Keratinocyte (primary cell): ENCODE measurements around the gene AKAP13. TPM values are rescaled to one million over a fixed set of nuclear protein-coding genes. Genes with fewer than 3 reads are reported as not detected.

ENCODE experiments used
- DNase-seq: peaks from one replicate; pipeline ENCODE4 v3.0.0-alpha.2; 2011; ENCODE audit warnings: low read depth, missing footprints, low spot score
- FAIRE-seq: peaks from 2 replicates; lab custom pipeline; 2011; peaks lifted over from hg19 to GRCh38; lab: Jason Lieb, UNC
- H2AFZ ChIP-seq: 2 replicates; pipeline ENCODE4 v1.6.0; 2012; ENCODE audit warnings: low read length, control low read depth, inconsistent platforms; ENCODE audit not compliant: control insufficient read depth
- H3K27ac ChIP-seq: 2 replicates; pipeline ENCODE4 v1.5.1; 2011; ENCODE audit warnings: low read length; ENCODE audit not compliant: control insufficient read depth, insufficient read depth
- H3K27me3 ChIP-seq: 3 replicates; pipeline ENCODE4 v1.6.0; 2011; ENCODE audit warnings: low read length; ENCODE audit not compliant: control insufficient read depth, insufficient read depth; ENCODE audit errors: extremely low read depth
- H3K36me3 ChIP-seq, 2 experiments: 2 replicates in 1 of 2; 3 replicates in 1 of 2; pipeline ENCODE4 v1.5.1; 2011; ENCODE audit warnings: low read length in 2 of 2, mild to moderate bottlenecking in 1 of 2; ENCODE audit not compliant: control insufficient read depth in 2 of 2, insufficient read depth in 2 of 2; ENCODE audit errors: extremely low read depth in 1 of 2
- H3K4me1 ChIP-seq: 3 replicates; pipeline ENCODE4 v1.5.1; 2011; ENCODE audit warnings: low read length; ENCODE audit not compliant: control insufficient read depth, insufficient read depth; ENCODE audit errors: extremely low read depth
- H3K4me2 ChIP-seq: 3 replicates; pipeline ENCODE4 v1.6.0; 2011; ENCODE audit warnings: low read depth, low read length; ENCODE audit not compliant: control insufficient read depth, insufficient read depth; ENCODE audit errors: extremely low read depth
- H3K4me3 ChIP-seq, 3 experiments: fragments of 200-600 bp in 1 of 3; sonication (generic) in 1 of 3; 2 replicates in 2 of 3; 3 replicates in 1 of 3; pipeline ENCODE4 v1.5.1; 2011 to 2016; ENCODE audit warnings: low read length in 3 of 3, mild to moderate bottlenecking in 3 of 3, control low read depth in 2 of 3, inconsistent platforms in 1 of 3, low read depth in 1 of 3, mixed read lengths in 1 of 3, mixed run types in 1 of 3, moderate library complexity in 1 of 3; ENCODE audit not compliant: control insufficient read depth in 2 of 3, insufficient read depth in 2 of 3; ENCODE audit errors: extremely low read depth in 1 of 3
- H3K79me2 ChIP-seq: 2 replicates; pipeline ENCODE4 v1.6.0; 2012; ENCODE audit warnings: low read length; ENCODE audit not compliant: control insufficient read depth, insufficient read depth
- H3K9ac ChIP-seq: 3 replicates; pipeline ENCODE4 v1.6.0; 2011; ENCODE audit warnings: low read length; ENCODE audit not compliant: control insufficient read depth, insufficient read depth; ENCODE audit errors: extremely low read depth
- H3K9me1 ChIP-seq: 3 replicates; pipeline ENCODE4 v1.6.0; 2011; ENCODE audit warnings: low read length; ENCODE audit not compliant: control insufficient read depth, insufficient read depth; ENCODE audit errors: extremely low read depth
- H3K9me3 ChIP-seq: 2 replicates; pipeline ENCODE4 v1.5.1; 2012; ENCODE audit warnings: low read depth, low read length; ENCODE audit not compliant: control insufficient read depth
- H4K20me1 ChIP-seq: 3 replicates; pipeline ENCODE4 v1.6.0; 2011; ENCODE audit warnings: low read length; ENCODE audit not compliant: control insufficient read depth, insufficient read depth; ENCODE audit errors: extremely low read depth
- EZH2 ChIP-seq: IDR thresholded peaks from one replicate; pipeline ENCODE4 v1.6.1; 2012; ENCODE audit warnings: inconsistent platforms, mild to moderate bottlenecking, low read length, moderate library complexity
- dilution Hi-C: fragments of 300-500 bp; cut with MboI; formaldehyde crosslinking; loops from one replicate; pipeline ENCODE4 v1.7.0; 2020; ENCODE audit warnings: low sequenced_read_pairs; ENCODE audit not compliant: extremely low pct_ligation_motif_present
- polyA plus RNA-seq, 5 experiments: library from polyadenylated mRNA; depleted of rRNA in 3 of 5; stranded (reverse) in 3 of 5; stranded (forward) in 1 of 5; unstranded in 1 of 5; fragments of >200 nt; gene quantifications; 1 replicate in 1 of 5; 2 replicates in 3 of 5; 3 replicates in 1 of 5; pipeline versions ENCODE4 v1.2.1 to v1.2.3, GENCODE V29; 2011 to 2012; ENCODE audit warnings: missing spikeins in 2 of 5, low read depth in 1 of 5, low replicate concordance in 1 of 5
- TF ChIP-seq, protein P1 (sequence below), 3 experiments: IDR thresholded peaks in 1 of 3; conservative IDR thresholded peaks in 1 of 3; optimal IDR thresholded peaks in 1 of 3; 2 replicates in 2 of 3; 3 replicates in 1 of 3; pipeline versions ENCODE3 to v1.5.1; 2011; ENCODE audit warnings: low read length in 3 of 3, mild to moderate bottlenecking in 3 of 3, moderate library complexity in 2 of 3, control low read depth in 1 of 3, inconsistent platforms in 1 of 3; ENCODE audit not compliant: insufficient read depth in 2 of 3; ENCODE audit errors: extremely low read depth in 1 of 3

The AKAP13 gene
- polyA plus RNA-seq, 1 donor (not counting 4 experiments of a cell fraction or from before 2014, with no cell fraction given), result 16.7 TPM

DNA sequence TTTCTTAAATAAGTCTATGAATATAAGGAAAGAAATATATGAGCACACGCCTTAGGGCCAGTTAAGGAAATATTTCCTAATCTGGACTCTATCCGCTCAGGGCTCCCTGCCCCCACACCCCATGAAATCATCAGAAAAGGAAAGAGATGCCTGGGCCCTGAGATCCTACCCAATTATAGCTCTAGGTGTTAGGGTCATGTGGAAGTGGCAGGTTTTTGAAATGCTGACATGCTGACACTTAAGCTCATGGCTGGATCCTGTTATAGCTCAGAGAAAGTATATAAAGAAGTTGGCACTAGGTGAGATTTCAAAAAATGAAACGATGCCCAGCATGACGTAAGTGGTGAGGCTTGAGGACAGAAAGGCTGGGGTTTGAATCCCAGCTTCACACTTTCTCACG, 43.5 kb upstream of the AKAP13 start:
- Histone ChIP-seq H3K27ac (no peak overlapping the region), H3K79me2 (no peaks in the 10 kb centered on the region), H2AFZ (no peak overlapping the region), H3K9me1 (no peaks in the 10 kb centered on the region), H3K4me3 (no peak overlapping the region), H3K4me2 (no peak overlapping the region), H3K27me3 (no peaks in the 10 kb centered on the region), H3K36me3 (no peaks in the 10 kb centered on the region), H3K9me3 (no peaks in the 10 kb centered on the region), H3K4me1 (peaks cover under 1% of the 10 kb centered on the region), H4K20me1 (no peaks in the 10 kb centered on the region), H3K9ac (no peak overlapping the region)
- FAIRE-seq (no peak), DNase-seq (no peak)
- dilution Hi-C loops, result no loop called here
- TF ChIP-seq, protein P1, sequence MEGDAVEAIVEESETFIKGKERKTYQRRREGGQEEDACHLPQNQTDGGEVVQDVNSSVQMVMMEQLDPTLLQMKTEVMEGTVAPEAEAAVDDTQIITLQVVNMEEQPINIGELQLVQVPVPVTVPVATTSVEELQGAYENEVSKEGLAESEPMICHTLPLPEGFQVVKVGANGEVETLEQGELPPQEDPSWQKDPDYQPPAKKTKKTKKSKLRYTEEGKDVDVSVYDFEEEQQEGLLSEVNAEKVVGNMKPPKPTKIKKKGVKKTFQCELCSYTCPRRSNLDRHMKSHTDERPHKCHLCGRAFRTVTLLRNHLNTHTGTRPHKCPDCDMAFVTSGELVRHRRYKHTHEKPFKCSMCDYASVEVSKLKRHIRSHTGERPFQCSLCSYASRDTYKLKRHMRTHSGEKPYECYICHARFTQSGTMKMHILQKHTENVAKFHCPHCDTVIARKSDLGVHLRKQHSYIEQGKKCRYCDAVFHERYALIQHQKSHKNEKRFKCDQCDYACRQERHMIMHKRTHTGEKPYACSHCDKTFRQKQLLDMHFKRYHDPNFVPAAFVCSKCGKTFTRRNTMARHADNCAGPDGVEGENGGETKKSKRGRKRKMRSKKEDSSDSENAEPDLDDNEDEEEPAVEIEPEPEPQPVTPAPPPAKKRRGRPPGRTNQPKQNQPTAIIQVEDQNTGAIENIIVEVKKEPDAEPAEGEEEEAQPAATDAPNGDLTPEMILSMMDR (optimal IDR thresholded peaks at IDR 0.05 in 1 of 3, IDR thresholded peaks at IDR 0.05 in 1 of 3, conservative IDR thresholded peaks at IDR 0.05 in 1 of 3; ENCODE audit: extremely low read depth in 1 of 3, insufficient read depth in 2 of 3, low read length in 3 of 3), result no peak
- TF ChIP-seq EZH2, result no peak

DNA sequence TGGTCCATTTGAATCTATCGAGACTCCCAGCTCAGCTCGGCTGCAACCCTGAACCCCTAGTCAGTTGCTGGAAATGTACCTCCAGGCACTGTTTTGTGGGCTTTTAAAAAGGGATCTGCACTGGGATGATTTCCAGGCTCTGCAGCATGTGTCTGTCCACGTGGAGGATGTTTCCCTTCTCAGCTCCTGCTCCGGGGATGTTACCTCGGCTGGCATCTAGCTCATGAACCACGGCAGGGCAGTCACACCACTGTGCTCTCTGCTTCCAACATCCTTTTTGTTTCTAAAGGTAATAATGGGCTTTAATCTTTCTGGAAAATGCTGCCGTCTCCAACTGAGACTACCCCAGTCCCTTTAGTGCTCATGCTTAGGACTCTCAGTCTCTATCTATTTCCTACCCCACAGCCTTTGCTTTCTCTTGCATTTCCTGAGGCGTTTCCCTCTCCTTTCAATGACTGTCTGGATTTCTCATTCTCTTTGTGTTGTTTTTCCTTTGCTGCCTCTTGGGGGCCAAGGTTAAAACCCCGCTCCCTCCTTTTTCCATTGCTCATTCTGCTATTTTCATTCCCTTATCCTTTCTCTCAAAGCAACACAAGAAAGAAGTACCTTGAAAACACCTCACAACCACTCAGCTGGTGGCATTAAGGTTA, 42.9 kb upstream of the AKAP13 start:
- DNase-seq, result no peak
- Histone ChIP-seq H3K4me1 (no peaks in the 10 kb centered on the region), H3K36me3 (no peaks in the 10 kb centered on the region), H2AFZ (no peak overlapping the region), H3K4me2 (no peak overlapping the region), H3K9me3 (no peaks in the 10 kb centered on the region), H4K20me1 (no peaks in the 10 kb centered on the region), H3K9ac (no peak overlapping the region), H3K27ac (no peak overlapping the region), H3K79me2 (no peaks in the 10 kb centered on the region), H3K9me1 (no peaks in the 10 kb centered on the region), H3K27me3 (no peaks in the 10 kb centered on the region), H3K4me3 (no peak overlapping the region)
- TF ChIP-seq, protein P1 (optimal IDR thresholded peaks at IDR 0.05 in 1 of 3, IDR thresholded peaks at IDR 0.05 in 1 of 3, conservative IDR thresholded peaks at IDR 0.05 in 1 of 3; ENCODE audit: extremely low read depth in 1 of 3, insufficient read depth in 2 of 3, low read length in 3 of 3), result no peak
- no peak for TF ChIP-seq EZH2
- FAIRE-seq, result no peak
- dilution Hi-C loops, result no loop called here
